Hematopoietic multipotent progenitor cell treated with erythropoietin and hydrocortisone succinate and interleukin-3 and kit ligand, for 17 days (in vitro differentiated cells): ENCODE measurements around the gene PHF19.

ENCODE experiments used
- DNase-seq: peaks from one replicate; pipeline ENCODE4 v3.0.0-alpha.2; 2015; ENCODE audit warnings: low spot score

The PHF19 gene

DNA sequence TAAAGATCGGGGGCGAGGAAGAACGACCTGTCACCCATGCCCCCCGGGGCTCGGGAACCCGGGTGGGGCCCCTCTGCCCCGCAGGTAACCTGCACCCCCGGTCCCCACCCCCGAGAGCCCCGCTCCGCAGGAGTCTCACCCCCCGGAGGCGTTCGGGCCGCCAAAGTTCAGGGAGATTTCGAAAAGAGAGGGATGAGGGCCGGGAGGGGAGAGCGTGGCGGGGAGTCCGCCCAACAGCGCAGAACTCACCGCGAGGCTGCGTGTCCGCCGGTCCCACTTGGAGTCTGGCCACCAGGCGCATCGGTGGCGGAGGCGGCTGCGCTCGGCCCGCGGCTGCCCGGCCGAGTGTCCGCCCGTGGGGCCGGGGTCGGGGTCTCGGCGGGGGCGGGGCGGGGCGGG, at the start of gene PHF19:
PHF19 (minus strand) TSS at position 347 of the 399 bp plus-strand sequence. CDS start 2,447 bp downstream, outside the sequence.
- DNase-seq, result no peak

DNA sequence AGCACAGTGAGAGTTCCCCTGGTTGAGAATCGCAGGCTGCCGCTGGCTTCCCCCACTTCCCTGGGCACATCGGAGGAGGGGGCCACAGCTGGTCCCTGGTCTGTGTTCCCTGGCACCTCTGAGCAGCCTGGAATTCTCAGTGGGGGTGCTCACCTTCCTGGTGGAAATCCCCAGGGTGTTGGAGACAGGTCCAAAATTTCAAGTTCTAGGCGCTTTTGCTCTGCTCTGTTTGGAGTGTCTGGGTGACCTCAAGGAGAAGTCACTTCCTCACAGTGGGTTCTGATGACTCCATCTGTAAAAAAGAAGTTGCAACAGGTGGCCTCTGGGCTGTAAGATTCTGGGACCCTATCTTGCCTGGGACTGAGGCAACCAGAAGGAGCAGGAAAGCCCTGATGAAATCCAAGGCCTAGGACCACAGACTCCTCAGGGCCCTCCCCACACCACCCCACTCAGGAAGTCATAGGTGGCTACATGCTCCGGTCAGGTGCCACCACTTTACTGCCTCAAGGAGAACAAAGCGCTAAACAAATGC, 49.5 kb upstream of the PHF19 start, which contains the start of gene TRAF1:
TRAF1 (minus strand) TSS at position 400 of the 532 bp plus-strand sequence. CDS start 721 bp downstream, outside the sequence.
- DNase-seq, result no peak

DNA sequence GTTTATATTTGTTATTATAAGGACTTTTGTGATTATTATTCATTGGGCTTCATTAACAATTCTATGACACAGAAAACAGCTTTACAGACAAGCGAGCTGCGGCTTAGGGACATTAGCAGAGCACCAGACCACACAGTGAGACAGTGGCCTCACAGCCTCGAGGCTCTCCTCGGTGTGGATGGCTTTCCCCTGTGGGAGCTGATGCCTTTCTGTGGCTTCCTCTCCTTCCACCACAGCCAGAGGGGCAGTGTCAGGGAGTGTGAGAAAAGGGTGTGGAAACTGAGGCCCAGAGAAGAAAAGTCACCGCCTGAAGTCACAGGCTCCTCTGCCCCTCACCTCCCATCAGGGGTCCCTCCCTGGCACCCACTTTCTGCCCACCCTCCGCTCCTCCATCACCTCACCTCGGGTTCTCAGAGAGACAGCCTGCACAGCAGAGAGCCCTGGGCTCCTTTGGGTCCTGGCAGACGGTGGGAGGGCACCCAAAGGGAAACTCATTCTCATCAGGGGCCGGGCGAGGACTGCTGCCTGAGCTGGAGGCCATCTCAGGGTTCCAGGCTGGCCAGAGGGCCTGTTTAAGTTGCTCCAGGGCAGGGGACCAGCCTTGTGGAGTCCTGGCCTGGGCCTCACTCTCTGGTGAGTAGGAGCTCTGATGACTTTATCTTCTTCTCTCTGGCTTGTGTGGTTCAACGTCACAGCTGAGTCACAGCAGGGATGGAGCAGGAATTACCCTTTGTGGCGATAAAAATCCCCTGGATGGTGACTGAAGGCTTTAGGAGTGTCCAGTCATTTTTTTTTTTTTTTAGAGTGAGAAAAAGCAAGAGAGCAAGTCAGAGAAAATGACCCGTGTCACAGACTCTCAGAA, 48.8 kb upstream of the PHF19 start:
- DNase-seq, result no peak

DNA sequence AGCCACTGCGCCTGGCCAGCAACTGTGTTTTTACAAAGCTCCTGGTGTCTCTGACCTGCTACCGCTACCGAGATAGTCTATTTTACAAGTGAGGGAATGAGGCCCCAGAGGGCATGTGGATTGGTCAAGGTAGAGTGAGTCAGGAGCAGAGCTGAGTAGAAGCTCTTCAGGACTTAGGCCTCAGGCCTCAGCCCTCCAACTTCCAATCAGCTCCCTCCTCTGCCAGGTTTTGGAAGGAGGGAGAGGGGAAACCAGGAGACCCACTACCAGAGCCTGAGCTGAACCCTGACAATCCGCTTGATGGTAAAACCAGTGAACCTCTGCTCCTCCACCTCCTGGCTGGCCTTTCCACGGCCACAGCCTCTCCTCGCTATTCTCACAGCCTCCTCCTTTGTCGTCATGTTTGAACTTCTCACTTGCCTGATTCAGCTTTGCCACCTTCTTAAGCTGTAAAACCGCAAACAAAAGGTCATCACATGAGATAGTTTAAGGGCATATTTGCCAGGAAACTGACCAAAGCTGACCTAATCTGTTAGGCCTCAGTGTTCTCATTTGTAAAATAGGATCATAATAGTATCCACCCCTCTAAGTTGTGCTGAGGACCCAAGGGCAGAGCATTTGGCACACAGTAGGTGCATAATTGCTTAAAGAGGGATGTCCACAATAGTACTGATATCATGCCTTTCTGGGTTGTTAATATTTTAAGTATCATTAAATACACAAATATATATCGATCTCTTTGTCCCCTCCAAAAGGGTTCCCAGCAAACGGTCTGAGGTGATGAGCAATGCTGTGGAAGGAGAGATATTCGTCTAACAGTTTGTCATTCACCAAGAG, 47.9 kb upstream of the PHF19 start:
- DNase-seq, result no peak

DNA sequence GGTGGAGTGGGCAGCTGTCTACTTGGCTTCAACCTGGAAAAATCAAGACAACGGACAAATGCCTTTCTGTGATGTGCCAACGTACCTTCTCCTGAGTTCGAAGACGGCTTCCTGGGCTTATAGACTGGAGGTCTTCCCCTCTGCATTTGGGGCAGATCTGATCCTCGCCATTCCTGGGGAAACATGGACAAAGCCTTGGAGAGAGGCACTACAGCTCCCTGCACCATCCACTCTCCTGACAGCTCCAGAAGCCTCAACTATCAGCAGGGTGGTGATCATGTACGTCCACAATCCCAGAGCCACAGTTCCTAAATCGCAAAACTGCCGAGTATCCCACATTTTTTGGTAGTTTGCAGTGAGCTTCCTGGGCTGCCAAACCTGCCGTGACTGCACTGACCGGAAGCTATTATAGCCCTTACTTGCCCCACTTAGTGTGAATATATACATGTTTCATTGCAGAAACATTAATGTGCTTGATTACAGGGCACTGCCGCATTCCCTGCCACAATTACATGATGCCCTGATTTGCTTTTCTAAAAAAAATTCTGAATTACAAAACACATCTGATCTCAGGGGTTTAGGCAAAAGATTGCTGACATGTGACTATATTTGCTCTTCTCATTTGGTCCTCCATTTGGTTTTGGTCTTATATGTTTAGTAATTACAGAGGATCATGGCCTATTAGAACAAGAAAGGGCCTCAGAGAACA, 46.8 kb upstream of the PHF19 start:
- DNase-seq, result no peak

DNA sequence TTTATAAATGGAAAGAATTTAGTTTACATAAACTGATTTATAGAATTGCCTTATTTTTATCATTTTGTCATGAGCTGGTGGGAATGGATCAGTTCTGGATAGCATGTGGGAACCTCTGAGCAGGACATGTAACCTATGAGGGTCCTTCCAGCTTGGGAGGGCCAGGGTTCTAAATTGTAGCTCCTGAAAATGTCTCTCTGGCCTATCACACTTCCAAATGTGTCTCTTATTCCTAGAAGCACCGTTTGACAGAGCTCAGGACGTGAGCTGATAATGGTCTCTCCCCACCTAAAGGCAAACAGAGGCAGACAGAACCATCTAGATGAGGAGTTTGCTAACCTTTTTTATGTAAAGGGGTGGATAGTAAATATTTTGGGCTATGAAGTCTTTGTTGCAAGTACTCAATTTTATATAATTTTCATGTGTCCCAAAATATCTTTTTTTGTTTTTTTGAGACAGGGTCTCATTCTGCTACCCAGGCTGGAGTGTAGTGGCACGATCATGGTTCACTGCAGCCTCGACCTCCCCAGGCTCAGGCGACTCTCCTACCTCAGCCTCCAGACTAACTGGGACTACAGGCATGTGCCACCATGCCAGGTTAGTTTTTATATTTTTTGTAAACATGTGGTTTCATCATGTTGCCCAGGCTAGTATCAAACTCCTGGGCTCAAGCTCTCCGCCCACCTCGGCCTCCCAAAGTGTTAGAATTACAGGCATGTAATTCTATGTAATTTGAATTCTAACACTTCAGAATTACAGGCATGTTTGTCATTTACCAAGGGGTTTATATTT, 45.6 kb upstream of the PHF19 start:
- no peak for DNase-seq

DNA sequence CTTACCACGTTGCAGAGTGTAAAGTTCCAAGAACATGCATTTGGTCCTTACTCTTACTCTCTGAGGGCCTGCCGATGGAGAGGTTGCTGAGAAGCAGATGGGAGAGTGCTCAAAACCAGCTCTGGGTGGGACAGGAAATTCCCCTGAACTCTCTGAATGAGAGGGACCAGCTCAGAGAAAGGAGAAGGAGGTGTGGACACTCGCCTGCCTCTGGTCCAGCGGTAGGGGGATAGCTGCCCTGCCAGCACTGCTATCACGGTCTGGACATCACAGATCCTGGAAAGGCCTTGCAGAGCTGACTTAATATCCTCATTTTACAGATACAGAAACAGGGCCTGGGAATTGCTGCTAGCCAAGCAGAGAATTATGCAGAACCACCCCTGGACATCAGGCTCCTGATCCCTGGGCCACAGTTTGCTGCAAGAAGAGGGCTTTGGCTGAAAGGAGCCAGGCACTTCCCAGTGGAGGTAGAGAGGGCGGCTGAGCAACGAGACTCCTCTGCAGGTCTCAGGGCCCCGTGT, 44.7 kb upstream of the PHF19 start:
- DNase-seq, result no peak

DNA sequence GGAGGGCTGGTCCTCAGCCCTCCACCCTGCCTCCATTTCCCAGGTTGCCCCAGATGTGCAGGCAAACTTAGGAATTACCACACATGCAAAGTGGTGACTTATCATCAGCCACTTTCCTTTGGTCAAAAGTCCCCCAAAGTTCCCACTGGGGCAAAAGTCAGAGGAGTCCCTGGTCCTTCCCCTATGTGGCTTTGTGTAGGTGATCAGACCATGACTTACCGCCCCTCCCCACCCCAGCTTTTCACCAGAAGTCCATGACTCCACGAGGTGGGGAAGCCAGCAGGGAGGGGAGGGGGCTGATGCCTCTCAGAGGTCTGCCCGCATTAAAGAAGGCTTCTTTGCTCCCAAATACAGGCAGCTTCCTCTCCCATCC, 43.8 kb upstream of the PHF19 start:
- no peak for DNase-seq

DNA sequence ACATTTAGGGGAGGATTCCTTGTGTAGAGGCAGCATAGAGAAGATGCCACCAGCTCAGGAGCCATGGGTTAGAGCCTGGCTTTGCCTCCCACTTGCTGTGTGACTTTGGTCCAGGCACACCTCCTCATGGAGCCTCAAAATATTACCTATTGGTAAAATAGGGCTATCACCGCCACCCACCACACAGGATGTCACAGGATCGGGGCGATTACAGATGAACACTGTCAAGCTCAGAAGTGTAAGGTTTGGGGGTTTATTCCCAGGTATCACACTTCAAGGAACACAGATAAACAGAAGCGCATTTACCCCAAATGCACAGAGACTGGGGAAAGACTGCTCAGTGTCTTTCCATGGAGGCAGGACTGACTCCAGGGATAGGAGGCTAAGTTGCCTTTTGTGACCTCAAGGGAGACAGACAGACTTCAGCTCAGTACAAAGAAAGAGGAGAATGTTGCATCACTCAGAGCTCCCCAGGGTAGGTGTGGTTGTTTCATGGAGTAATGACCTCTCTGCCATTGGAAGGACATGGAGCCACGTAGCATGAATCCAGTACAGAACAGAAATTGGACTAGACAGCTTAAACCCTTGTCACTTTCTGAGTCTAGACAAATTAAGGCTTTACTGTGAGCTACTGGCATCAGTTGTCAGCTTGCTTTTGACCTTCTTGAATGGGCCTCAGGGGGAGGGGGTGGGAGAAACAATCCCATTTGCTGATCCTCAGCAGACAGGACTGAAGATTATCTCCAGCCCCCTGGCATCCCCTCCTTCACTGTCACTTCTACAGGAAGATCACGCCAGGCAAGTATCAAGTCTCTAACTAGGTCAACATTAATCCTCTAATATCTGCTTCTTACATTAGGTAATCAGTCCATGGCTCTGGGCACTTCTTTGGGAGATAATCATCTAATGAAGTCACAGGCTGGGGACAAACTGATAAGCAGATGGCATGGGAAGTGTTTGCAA, 43.1 kb upstream of the PHF19 start:
- no peak for DNase-seq

DNA sequence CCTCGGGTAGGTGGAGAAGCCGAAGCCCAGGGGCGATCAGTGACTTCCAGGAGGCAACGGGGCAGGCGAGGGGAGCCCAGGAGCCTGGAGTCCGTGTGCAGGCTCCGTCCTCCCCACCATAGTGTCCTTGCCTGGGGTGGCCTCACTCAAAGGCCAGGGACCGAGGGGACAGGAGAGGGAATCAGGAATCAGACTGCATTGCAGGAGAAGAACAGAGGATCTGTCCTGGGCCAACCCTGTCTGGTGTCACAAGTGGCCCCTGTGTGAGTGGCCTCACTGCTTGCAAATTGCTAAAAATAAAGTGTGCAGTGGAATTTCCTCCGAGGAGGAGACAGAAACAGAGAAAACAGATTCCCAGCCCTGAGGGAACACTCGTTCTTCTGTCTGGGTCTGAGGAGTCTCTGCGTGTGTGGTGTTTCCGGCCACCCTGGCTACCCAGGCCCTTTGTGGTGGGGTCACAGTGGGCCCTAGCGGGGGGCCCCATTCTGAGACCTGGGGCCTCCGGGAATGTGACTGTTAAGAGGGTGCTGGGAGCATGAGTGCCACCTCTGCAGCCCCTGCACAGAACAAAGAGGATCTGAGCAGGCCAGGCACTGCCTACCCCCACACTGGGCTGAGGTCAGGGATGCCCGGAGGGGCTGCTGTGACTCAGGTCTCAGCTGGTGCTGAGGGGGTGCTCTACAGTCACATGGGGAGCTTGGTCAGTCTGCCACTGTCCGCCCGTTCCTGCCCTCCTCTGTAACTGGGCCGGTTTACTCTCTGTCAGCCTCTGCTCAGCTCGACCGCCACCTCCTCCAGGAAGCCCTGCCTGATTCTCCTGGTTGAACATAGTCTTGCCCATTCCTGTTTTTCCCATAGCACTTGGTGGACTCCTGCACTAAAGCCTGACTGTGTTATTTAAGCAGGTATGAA, 42.2 kb upstream of the PHF19 start:
- no peak for DNase-seq

DNA sequence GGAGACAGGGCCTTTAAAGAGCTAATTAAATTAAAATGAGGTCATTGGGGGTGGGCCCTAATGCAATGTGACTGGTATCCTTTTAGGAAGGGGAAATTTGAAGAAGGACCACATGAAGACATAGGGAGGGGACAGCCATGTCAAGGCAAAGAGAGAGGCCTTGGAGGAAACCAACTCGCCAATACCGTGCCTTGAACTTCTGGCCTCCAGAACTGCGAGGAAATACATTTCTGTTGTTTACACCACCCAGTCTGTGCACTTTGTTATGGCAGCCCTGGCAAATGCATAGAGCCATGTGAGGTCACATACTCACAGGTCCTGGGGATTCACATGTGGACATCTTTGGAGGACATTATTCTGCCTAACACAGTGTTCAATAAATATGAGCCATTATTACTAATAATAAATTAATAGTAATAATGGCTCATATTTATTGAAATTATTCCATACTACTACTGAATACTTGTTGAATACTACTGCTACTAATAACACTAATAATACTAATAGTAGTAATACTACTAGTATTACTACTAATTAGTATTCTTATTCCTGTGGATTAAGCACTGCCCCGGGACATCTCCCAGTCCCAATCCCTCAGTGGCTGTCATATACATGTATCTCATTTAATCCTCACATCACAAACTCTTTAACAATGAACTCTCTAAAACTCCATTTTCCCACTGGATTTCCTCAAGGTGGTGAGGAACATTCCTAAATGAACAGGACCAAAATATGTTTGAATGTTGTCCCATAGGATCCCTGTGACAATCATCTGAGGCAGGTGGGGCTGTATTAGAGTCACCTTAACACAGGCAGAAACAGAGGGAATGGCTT, 41.2 kb upstream of the PHF19 start:
- no peak for DNase-seq

DNA sequence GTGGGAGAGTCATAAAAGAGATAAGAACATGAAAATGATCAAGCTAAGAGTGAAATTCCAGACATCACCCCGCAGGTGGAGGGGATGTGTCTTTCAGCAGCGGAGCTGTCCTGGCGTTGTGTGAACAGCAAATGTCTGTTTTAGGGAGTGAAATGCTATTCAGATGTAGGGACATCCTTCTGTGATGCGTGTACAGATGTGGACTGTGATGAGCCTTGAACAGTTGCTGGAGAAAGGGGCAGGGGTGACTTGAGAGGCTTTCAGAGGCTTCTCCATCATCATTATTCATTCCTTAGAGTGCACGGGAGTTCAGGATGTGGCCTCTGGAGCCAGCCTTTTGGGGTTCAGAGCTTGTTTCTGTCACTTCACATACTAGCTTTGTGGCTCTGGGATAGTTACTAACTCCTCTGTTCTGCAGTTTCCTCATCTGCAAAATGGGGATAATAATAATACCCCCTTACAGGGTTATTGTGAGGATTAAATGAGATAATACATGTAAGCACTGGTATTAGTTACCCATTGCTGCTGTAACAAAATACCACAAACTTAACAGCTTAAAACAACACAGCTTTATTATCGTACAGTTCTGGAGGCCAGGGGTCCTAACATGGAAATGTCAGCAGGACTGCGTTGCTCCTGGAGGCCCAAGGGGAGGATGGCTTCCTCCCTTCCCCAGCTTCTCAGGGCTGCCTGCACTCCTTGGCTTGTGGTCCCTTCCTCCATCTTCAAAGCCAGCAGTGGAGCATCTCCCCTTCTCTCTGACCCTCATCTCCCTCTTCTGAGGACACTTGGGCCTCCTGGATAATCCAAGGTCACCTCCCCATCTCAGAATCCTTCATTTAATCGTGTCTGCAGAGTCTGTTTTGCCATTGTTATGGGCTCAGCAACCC, 40.2 kb upstream of the PHF19 start:
- no peak for DNase-seq

DNA sequence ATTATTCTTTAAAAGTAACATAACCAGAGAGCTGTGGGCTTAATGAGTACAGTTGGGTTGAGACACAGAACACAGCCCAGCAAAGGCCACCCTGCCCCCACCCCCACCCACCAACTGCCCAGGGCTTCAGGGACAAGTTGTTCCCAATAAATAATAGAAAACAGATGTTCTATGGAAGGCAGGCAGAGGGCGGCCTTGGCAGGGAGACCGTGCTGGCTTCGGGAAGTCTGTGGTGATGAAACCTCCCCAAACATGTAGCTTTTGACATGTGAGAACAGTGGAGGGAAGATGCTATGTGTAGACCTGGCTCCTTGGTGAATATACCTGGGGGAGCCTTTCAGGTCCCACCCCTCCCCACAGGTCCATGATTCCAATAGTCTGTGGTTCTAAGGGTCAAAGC, 39.6 kb upstream of the PHF19 start:
- no peak for DNase-seq

DNA sequence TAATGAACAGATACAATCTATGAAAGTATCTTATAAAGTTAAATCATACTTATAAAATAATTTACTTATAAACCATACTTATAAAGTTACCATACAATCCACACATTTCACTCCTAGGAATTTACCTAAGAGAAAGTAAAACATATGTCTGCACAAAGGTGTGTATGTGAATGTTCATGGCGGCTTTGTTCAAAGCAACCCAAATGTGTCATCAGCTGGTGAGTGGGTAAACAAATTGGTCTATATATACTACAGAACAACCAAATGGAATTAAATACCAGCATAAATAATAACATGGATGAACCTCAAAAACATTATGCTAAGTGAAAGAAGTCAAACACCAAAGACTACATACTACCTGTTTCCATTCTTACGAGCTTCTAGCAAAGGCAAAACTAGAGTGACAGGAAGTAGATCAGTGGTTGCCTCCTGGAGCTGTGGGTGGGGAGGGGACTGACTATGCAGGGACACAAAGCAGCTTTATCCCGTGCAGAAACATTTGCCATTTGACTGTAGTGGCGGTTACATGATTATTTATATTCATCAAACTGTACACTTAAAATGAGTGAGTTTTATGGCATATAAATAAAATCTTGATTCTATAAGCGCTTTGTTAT, 39.0 kb upstream of the PHF19 start:
- no peak for DNase-seq

DNA sequence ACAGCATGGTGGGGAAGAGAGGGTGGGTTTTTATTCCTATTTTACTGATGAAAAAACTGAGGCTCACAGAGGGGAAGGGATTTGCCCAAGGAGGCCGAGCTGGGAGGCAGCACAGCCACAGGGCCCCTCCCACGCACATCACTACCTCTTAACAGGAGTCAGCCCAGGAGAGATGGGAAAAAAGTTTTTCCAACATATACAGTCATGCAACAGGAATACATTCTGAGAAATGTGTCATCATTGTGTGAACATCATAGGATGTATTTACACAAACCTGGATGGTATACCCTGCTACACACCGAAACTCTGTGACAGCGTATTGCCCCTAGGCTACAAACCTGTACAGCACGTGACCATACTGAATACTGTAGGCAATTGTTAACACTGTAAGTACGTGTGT, 38.0 kb upstream of the PHF19 start:
- no peak for DNase-seq

DNA sequence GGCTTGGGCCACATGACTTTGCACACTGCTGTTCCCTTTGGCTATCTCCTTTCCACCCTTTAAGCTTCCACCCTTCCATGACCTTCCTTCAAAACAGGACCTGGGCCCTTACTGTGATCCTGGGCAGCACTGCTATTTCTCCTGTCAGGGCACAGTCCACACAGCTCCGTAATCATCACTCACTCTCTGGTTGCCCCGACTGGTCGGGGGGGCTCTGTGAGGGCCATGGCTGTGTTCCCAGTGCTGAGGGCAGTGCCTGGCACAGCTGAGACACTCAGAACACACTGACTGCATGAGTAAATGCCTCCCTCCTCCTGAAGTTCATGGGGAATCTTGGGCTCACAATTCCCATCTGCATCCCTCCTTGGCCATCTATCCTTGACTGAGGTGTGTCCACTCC, 37.4 kb upstream of the PHF19 start:
- DNase-seq, result no peak
